Astrocyte (in vitro differentiated cells and primary cell): Measurements from ENCODE around the gene IFT81.

Experiments
- CTCF ChIP-seq: IDR thresholded peaks from 2 replicates; pipeline ENCODE4 v1.5.1; 2011; ENCODE audit warnings: low read depth, mild to moderate bottlenecking, inconsistent platforms, low read length, moderate library complexity; ENCODE audit not compliant: insufficient read depth
- EZH2 ChIP-seq: IDR thresholded peaks from 2 replicates; pipeline ENCODE4 v1.6.1; 2012; ENCODE audit warnings: mild to moderate bottlenecking, low read length, inconsistent platforms; ENCODE audit not compliant: insufficient read depth

GRCh38 chr12:110183386-110183785 lies 59.2 kb downstream of the IFT81 start:
- TF ChIP-seq CTCF (no peak), EZH2 (no peak)
